OCI-LY7 (cell line): ENCODE results near the gene ZBTB20. TPM values are rescaled to one million over a fixed set of nuclear protein-coding genes. Genes with fewer than 3 reads are reported as not detected.

Experiments used
- BruUV-seq: library from RNA; stranded (reverse); fragments of 400-500 nt; replicated peaks from 2 replicates; lab custom pipeline; 2021; lab: Mats Ljungman, UMichigan
- CTCF ChIA-PET: fragments of 300-600 bp; sonication (Branson Sonifier 250); formaldehyde crosslinking; loops from one replicate; lab custom pipeline; 2022; ENCODE audit warnings: antibody characterized with exemption; ENCODE audit not compliant: unreplicated experiment; lab: Charles Lee
- POLR2A ChIA-PET: fragments of 300-600 bp; sonication (Branson Sonifier 250); formaldehyde crosslinking; loops from one replicate; lab custom pipeline; 2022; ENCODE audit warnings: antibody characterized with exemption; lab: Charles Lee
- DNase-seq: peaks from one replicate; pipeline ENCODE4 v3.0.0-alpha.2; 2015; ENCODE audit warnings: low spot score
- H2AFZ ChIP-seq: fragments of 200-600 bp; sonication (generic), shearing (Covaris generic); 2 replicates; pipeline ENCODE4 v1.6.1; 2014; ENCODE audit warnings: mild to moderate bottlenecking, antibody characterized with exemption, low read length, moderate library complexity
- H3K27ac ChIP-seq: fragments of 200-600 bp; sonication (generic); 2 replicates; pipeline ENCODE4 v1.5.1; 2014; ENCODE audit warnings: mixed run types, low read depth, mild to moderate bottlenecking, moderate library complexity, low read length, inconsistent platforms; ENCODE audit not compliant: poor library complexity, severe bottlenecking
- H3K36me3 ChIP-seq: fragments of 200-600 bp; sonication (generic); 2 replicates; pipeline ENCODE4 v1.6.1; 2014; ENCODE audit warnings: mild to moderate bottlenecking, antibody characterized with exemption, low read length, moderate library complexity, mixed read lengths; ENCODE audit not compliant: insufficient read depth
- H3K4me1 ChIP-seq: fragments of 200-600 bp; sonication (generic); 2 replicates; pipeline ENCODE4 v1.5.1; 2014; ENCODE audit warnings: mild to moderate bottlenecking, low read length; ENCODE audit not compliant: insufficient read depth, poor library complexity, severe bottlenecking
- H3K4me2 ChIP-seq: fragments of 200-600 bp; sonication (generic); 2 replicates; pipeline ENCODE4 v1.6.1; 2014; ENCODE audit warnings: mild to moderate bottlenecking, low read length
- H3K4me3 ChIP-seq: fragments of 200-600 bp; sonication (generic); 2 replicates; pipeline ENCODE4 v1.5.1; 2014; ENCODE audit warnings: mild to moderate bottlenecking, low read depth, low read length; ENCODE audit not compliant: poor library complexity, severe bottlenecking
- H3K79me2 ChIP-seq: fragments of 200-600 bp; sonication (generic); 2 replicates; pipeline ENCODE4 v1.6.1; 2016; ENCODE audit warnings: low read depth, mild to moderate bottlenecking, low read length, moderate library complexity, mixed read lengths; ENCODE audit not compliant: insufficient read depth
- H3K9me2 ChIP-seq: fragments of 200-600 bp; sonication (generic); 2 replicates; pipeline ENCODE4 v1.6.1; 2016; ENCODE audit warnings: mild to moderate bottlenecking, low read length, mixed read lengths; ENCODE audit not compliant: insufficient read depth
- H3K9me3 ChIP-seq: fragments of 200-600 bp; sonication (generic); 2 replicates; pipeline ENCODE4 v1.6.1; 2014; ENCODE audit warnings: mild to moderate bottlenecking, mixed run types, low read length, mixed read lengths
- H4K20me1 ChIP-seq: fragments of 200-600 bp; sonication (generic); 2 replicates; pipeline ENCODE4 v1.6.1; 2014; ENCODE audit warnings: mild to moderate bottlenecking, antibody characterized with exemption, low read length, moderate library complexity, mixed read lengths; ENCODE audit not compliant: insufficient read depth
- CTCF ChIP-seq: fragments of 200-600 bp; sonication (generic); conservative IDR thresholded peaks from 2 replicates; pipeline ENCODE4 v1.5.1; 2014; ENCODE audit warnings: mild to moderate bottlenecking, antibody characterized with exemption, low read length, moderate library complexity, mixed read lengths
- EZH2phosphoT487 ChIP-seq: fragments of 200-600 bp; sonication (generic); IDR thresholded peaks from 2 replicates; pipeline ENCODE4 v1.6.1; 2018; ENCODE audit warnings: low read depth, borderline replicate concordance, mild to moderate bottlenecking, mixed run types, antibody characterized with exemption, low read length, moderate library complexity, mixed read lengths
- intact Hi-C: fragments of 100-400 bp; cut with micrococcal nuclease; formaldehyde crosslinking; loops from one replicate; pipeline ENCODE4 v1.10.0; 2022; ENCODE audit not compliant: unreplicated experiment
- total RNA-seq, 2 experiments: library from RNA; depleted of rRNA in 1 of 2; stranded (reverse); fragments of >200 nt in 1 of 2; shearing (Covaris generic) in 1 of 2; gene quantifications; 2 replicates each; pipeline ENCODE4 v1.2.3, GENCODE V29; 2014 to 2022

The ZBTB20 gene
- total RNA-seq, 2 experiments from 2014 or later: 5.5 to 11.8 TPM

- H2AFZ ChIP-seq: peak overlapping the region; percentile 36; the same call in 1 of the 2 replicates
- H3K4me3 ChIP-seq: no peak overlapping the region
- TF ChIP-seq EZH2phosphoT487 (no peak), CTCF (no peak)
- H4K20me1 ChIP-seq: no peaks in the 10 kb centered on the region
- POLR2A ChIA-PET: interaction anchor here (0.6 to 1.6 kb wide), 5 partner anchors 9 to 1340 kb away, joined by 4 to 7 read pairs (median 4); partner anchors contain the start of gene TIGIT
- no peaks in the 10 kb centered on the region for H3K4me1 ChIP-seq
- BruUV-seq: no TSS peak
- no peak overlapping the region for H3K4me2 ChIP-seq
- H3K9me2 ChIP-seq: no peaks in the 10 kb centered on the region
- H3K27ac ChIP-seq: no peak overlapping the region
- intact Hi-C loops: no loop called here
- no peaks in the 10 kb centered on the region for H3K79me2 ChIP-seq
- peak; percentile 12 for DNase-seq
- H3K36me3 ChIP-seq: no peaks in the 10 kb centered on the region
- CTCF ChIA-PET: no interaction called here
- no peaks in the 10 kb centered on the region for H3K9me3 ChIP-seq
These were observed 839.8 kb downstream of the ZBTB20 start for GRCh38 chr3:114307222-114307830.

GRCh38 chr3:114299941-114300624, 847.0 kb downstream of the ZBTB20 start:
- BruUV-seq: no TSS peak
- H3K9me2 ChIP-seq: no peaks in the 10 kb centered on the region
- no peak overlapping the region for H3K4me2 ChIP-seq
- H3K4me1 ChIP-seq: no peaks in the 10 kb centered on the region
- H2AFZ ChIP-seq: no peak overlapping the region
- TF ChIP-seq EZH2phosphoT487: no peak
- TF ChIP-seq CTCF: no peak
- H3K4me3 ChIP-seq: no peak overlapping the region
- H3K27ac ChIP-seq: no peak overlapping the region
- no peaks in the 10 kb centered on the region for H3K36me3 ChIP-seq
- H3K9me3 ChIP-seq: no peaks in the 10 kb centered on the region
- CTCF ChIA-PET: no interaction called here
- H3K79me2 ChIP-seq: no peaks in the 10 kb centered on the region
- intact Hi-C loops: loop anchor here (10.0 kb wide), 1 partner anchor 455 kb away; no protein-coding TSS in a partner anchor
- DNase-seq: no peak
- POLR2A ChIA-PET: interaction anchor here (0.6 to 1.4 kb wide), 2 partner anchors 12 to 158 kb away, joined by 3 to 4 read pairs; no protein-coding TSS in a partner anchor
- H4K20me1 ChIP-seq: no peaks in the 10 kb centered on the region
